Measurements from ENCODE around the gene UBE2Q1.
A peak's percentile ranks its signal among the peaks of the same experiment; 100 is the strongest.

UBE2Q1 gene

DNA sequence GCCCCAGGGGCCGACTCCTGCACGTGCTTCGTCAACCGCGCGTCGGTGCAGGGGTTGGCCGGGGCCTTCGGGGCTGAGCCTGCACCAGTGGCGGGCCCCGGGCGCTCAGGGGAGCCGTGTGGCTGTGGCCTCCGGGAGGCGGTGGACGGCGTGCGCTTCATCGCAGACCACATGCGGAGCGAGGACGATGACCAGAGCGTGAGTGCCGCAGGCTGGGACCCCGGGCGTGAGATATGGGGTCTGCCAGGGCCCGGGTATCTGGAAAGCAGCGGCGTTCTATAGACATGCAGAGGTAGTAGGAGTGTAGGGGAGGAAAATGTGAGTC is 13.5 kb upstream of the UBE2Q1 start:
- no peak overlapping the region for H3K27ac ChIP-seq
- no peak for TF ChIP-seq ZFX (IDR thresholded peaks at IDR 0.05)
- TF ChIP-seq, protein P1, sequence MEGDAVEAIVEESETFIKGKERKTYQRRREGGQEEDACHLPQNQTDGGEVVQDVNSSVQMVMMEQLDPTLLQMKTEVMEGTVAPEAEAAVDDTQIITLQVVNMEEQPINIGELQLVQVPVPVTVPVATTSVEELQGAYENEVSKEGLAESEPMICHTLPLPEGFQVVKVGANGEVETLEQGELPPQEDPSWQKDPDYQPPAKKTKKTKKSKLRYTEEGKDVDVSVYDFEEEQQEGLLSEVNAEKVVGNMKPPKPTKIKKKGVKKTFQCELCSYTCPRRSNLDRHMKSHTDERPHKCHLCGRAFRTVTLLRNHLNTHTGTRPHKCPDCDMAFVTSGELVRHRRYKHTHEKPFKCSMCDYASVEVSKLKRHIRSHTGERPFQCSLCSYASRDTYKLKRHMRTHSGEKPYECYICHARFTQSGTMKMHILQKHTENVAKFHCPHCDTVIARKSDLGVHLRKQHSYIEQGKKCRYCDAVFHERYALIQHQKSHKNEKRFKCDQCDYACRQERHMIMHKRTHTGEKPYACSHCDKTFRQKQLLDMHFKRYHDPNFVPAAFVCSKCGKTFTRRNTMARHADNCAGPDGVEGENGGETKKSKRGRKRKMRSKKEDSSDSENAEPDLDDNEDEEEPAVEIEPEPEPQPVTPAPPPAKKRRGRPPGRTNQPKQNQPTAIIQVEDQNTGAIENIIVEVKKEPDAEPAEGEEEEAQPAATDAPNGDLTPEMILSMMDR (conservative IDR thresholded peaks at IDR 0.05), result no peak

DNA sequence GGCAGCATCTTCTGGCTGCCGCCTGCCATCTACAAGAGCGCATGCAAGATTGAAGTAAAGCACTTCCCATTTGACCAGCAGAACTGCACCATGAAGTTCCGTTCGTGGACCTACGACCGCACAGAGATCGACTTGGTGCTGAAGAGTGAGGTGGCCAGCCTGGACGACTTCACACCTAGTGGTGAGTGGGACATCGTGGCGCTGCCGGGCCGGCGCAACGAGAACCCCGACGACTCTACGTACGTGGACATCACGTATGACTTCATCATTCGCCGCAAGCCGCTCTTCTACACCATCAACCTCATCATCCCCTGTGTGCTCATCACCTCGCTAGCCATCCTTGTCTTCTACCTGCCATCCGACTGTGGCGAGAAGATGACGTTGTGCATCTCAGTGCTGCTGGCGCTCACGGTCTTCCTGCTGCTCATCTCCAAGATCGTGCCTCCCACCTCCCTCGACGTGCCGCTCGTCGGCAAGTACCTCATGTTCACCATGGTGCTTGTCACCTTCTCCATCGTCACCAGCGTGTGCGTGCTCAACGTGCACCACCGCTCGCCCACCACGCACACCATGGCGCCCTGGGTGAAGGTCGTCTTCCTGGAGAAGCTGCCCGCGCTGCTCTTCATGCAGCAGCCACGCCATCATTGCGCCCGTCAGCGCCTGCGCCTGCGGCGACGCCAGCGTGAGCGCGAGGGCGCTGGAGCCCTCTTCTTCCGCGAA is 12.9 kb upstream of the UBE2Q1 start:
- no peak for TF ChIP-seq ZFX (IDR thresholded peaks at IDR 0.05)
- TF ChIP-seq, protein P1 (conservative IDR thresholded peaks at IDR 0.05), result no peak
- no peak overlapping the region for H3K27ac ChIP-seq

DNA sequence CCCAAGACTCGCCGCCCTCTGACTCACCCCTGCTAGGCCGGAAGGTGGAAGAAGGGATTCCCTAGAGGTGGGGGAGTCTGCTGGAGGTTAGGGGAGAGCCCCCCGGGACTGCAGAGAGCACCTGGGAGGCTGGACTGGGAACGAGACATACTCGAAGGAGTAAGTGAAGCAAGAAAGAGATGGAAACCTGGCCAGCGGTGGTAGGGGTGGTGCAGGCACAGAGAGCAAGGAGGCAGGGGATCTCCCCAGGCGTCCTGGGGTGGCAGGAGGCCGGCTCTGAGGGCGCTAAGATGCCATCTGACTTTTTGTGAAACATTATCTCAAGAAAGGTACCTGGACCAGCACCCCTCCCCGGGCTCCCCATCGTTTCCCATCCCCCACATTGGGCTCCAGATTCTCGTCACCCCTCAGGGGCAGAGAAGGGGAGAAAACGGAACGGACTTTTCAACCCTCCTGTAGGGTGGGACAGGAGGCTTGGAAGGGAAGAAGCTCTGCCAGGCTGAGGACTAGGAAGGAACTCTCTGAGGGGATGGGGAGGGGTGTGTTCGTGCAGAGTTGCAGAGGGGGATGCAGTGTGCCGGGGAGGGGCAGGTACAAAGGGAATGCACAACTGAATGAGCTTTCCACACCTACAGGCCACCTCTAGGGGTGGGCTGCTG is 9.8 kb upstream of the UBE2Q1 start:
- TF ChIP-seq, protein P1 (conservative IDR thresholded peaks at IDR 0.05), result no peak
- no peak for TF ChIP-seq ZFX (IDR thresholded peaks at IDR 0.05)

DNA sequence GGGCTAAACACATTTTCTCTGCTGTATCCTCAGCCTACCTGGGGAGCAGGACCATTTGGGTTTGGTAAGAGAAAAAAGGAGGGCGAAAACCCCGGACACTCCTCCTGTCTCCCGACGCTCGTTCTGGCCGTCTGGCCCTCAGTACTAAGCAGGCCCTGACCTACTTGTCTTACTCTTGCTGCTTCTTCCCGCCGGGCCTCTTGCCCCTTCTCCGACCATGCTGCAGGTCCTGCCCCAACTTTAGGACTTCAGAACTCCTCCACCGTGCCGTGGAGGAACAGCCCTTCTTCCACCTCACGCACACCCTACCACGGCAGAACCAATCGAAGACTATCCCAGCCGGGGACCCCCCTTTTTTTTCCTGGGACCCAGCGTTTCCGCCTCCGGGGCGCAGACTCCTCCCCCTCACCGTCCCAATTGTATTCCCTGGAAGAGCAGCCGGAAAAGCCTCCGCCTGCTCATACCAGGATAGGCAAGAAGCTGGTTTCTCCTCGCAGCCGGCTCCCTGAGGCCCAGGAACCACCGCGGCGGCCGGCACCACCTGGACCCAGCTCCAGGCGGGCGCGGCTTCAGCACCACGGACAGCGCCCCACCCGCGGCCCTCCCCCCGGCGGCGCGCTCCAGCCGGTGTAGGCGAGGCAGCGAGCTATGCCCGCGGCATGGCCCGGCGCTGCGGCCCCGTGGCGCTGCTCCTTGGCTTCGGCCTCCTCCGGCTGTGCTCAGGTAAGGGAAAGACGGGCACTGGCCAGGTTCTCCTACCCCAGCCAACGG is 9.1 kb upstream of the UBE2Q1 start, which contains the start of gene CHRNB2:
Gene CHRNB2 (plus strand): TSS at position 393 of the 771 bp plus-strand sequence. CDS start 267 bp downstream, at position 660.
- TF ChIP-seq, protein P1 (conservative IDR thresholded peaks at IDR 0.05), result no peak
- TF ChIP-seq ZFX (IDR thresholded peaks at IDR 0.05), result no peak
- H3K27ac ChIP-seq, result no peak within 1 kb of the TSS

More for the DNA sequence above, 9.8 kb upstream of the UBE2Q1 start:
- no peak overlapping the region for H3K27ac ChIP-seq

DNA sequence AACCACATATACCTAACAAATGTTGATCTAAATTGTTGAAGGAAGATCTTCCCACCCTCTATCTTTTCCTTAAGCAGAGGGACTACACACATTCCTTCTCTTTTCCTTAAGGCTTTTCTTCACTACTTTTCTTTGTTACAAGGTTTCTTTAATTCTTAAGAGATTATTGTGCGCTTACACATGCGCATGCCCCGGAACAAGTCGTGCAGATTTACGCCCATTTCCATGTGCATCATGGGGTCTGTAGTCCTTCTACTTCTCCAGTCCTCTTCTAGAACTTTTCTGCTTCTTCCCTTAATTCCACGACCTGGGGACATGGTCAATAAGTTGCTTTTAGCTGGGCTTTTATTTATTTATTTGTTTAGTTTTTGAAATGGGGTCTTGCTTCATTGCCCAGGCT is 7.4 kb upstream of the UBE2Q1 start:
- no peak overlapping the region for H3K27ac ChIP-seq
- TF ChIP-seq ZFX (IDR thresholded peaks at IDR 0.05), result no peak
- TF ChIP-seq, protein P1 (conservative IDR thresholded peaks at IDR 0.05), result no peak

DNA sequence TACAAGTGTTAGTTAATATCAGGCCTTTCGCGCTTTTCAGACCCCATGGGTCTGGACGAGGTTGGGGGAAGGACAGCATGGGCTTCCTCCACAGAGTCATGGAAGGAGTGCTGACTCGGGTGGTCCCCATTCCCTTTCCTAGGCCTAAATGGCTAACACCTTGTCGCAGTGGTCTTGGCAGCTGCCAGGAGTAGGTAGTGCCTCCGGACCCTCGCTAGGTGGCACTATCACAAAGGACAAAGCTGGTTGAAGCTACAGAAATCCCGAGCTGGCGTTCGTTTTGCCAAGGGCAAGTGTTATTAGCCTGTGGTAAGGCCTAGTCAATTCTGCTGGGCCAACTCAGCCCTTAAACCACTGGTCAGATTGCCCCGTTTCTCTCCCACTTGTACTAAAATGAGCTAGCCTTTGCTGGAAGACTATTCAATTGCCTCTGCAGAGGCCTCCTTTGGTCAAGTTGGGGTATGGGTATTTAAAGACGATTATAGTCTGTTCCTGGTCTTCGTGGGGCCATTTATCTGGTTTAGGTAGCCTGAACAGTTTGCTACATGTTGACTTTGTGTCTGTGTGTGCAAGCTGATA is 1.1 kb upstream of the UBE2Q1 start:
- peak overlapping the region; percentile 84 for H3K27ac ChIP-seq

More for the DNA sequence above, 1.1 kb upstream of the UBE2Q1 start:
- TF ChIP-seq ZFX (IDR thresholded peaks at IDR 0.05), result peak; percentile 71; the same call in 1 of the 2 replicates
- TF ChIP-seq, protein P1 (conservative IDR thresholded peaks at IDR 0.05), result peak; percentile 94

Measured in C4-2B (cell line).